ENCODE results near the gene C10orf71.

C10orf71 gene

DNA sequence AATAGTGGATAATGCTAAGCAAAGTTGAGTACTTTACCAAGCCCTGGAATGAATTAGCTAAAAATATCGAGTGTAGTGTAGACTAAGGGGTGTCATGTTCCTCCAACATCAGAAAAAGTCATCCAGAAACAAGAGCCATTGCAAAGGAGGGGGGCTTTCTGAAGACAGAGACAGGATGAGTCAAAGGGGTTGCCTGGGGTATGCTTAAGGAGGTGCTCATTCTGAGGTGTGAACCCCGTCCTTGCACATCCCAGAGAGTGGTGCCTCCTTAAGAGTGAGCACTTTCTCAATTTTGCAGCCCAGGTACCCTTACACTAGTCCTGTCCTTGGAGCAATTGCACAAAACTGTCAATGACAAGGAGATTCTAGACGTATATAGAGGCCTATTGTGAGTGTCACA is 43.1 kb upstream of the C10orf71 start:
- Histone ChIP-seq H2AFZ (ENCODE audit: low read length) (no peak overlapping the region), H3K9me3 (ENCODE audit: low read length) (no peaks in the 10 kb centered on the region), H3K4me1 (ENCODE audit: insufficient read depth, low read length, severe bottlenecking) (no peaks in the 10 kb centered on the region), H3K4me3 (ENCODE audit: low read depth, low read length, poor library complexity, severe bottlenecking) (no peak overlapping the region), H4K20me1 (ENCODE audit: insufficient read depth, low read length) (no peaks in the 10 kb centered on the region), H3K36me3 (ENCODE audit: insufficient read depth, low read length) (no peaks in the 10 kb centered on the region), H3F3A (ENCODE audit: insufficient read depth, low read length) (no peaks in the 10 kb centered on the region), H3K9ac (ENCODE audit: low read length) (no peak overlapping the region), H3K27ac (ENCODE audit: low read depth, low read length, poor library complexity, severe bottlenecking) (no peak overlapping the region), H3K79me2 (ENCODE audit: insufficient read depth, low read length) (no peaks in the 10 kb centered on the region), H3K4me2 (ENCODE audit: low read length) (no peak overlapping the region), H3K9me2 (ENCODE audit: low read depth, low read length) (no peaks in the 10 kb centered on the region), H3K27me3 (ENCODE audit: insufficient read depth, low read length) (no peaks in the 10 kb centered on the region)
- TF ChIP-seq EZH2 (IDR thresholded peaks at IDR 0.05; ENCODE audit: borderline replicate concordance, low read length) = no peak
- TF ChIP-seq, protein P1, sequence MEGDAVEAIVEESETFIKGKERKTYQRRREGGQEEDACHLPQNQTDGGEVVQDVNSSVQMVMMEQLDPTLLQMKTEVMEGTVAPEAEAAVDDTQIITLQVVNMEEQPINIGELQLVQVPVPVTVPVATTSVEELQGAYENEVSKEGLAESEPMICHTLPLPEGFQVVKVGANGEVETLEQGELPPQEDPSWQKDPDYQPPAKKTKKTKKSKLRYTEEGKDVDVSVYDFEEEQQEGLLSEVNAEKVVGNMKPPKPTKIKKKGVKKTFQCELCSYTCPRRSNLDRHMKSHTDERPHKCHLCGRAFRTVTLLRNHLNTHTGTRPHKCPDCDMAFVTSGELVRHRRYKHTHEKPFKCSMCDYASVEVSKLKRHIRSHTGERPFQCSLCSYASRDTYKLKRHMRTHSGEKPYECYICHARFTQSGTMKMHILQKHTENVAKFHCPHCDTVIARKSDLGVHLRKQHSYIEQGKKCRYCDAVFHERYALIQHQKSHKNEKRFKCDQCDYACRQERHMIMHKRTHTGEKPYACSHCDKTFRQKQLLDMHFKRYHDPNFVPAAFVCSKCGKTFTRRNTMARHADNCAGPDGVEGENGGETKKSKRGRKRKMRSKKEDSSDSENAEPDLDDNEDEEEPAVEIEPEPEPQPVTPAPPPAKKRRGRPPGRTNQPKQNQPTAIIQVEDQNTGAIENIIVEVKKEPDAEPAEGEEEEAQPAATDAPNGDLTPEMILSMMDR (IDR thresholded peaks at IDR 0.05; ENCODE audit: low read length) = no peak

- H3K27ac ChIP-seq (ENCODE audit: low read depth, low read length, poor library complexity, severe bottlenecking) = no peak overlapping the region
- no peaks in the 10 kb centered on the region for H3K36me3 ChIP-seq (ENCODE audit: insufficient read depth, low read length)
- no peaks in the 10 kb centered on the region for H3K27me3 ChIP-seq (ENCODE audit: insufficient read depth, low read length)
- no peaks in the 10 kb centered on the region for H4K20me1 ChIP-seq (ENCODE audit: insufficient read depth, low read length)
- no peaks in the 10 kb centered on the region for H3K9me3 ChIP-seq (ENCODE audit: low read length)
- no peaks in the 10 kb centered on the region for H3K9me2 ChIP-seq (ENCODE audit: low read depth, low read length)
- H3K4me2 ChIP-seq (ENCODE audit: low read length) = no peak overlapping the region
- H3F3A ChIP-seq (ENCODE audit: insufficient read depth, low read length) = no peaks in the 10 kb centered on the region
- H3K9ac ChIP-seq (ENCODE audit: low read length) = no peak overlapping the region
- TF ChIP-seq EZH2 (IDR thresholded peaks at IDR 0.05; ENCODE audit: borderline replicate concordance, low read length) = no peak
- TF ChIP-seq, protein P1 (IDR thresholded peaks at IDR 0.05; ENCODE audit: low read length) = no peak
- H3K4me3 ChIP-seq (ENCODE audit: low read depth, low read length, poor library complexity, severe bottlenecking) = no peak overlapping the region
- no peaks in the 10 kb centered on the region for H3K79me2 ChIP-seq (ENCODE audit: insufficient read depth, low read length)
- H3K4me1 ChIP-seq (ENCODE audit: insufficient read depth, low read length, severe bottlenecking) = no peaks in the 10 kb centered on the region
- no peak overlapping the region for H2AFZ ChIP-seq (ENCODE audit: low read length)
Observed at GRCh38 chr10:49257154-49257553, 41.8 kb upstream of the C10orf71 start.

DNA sequence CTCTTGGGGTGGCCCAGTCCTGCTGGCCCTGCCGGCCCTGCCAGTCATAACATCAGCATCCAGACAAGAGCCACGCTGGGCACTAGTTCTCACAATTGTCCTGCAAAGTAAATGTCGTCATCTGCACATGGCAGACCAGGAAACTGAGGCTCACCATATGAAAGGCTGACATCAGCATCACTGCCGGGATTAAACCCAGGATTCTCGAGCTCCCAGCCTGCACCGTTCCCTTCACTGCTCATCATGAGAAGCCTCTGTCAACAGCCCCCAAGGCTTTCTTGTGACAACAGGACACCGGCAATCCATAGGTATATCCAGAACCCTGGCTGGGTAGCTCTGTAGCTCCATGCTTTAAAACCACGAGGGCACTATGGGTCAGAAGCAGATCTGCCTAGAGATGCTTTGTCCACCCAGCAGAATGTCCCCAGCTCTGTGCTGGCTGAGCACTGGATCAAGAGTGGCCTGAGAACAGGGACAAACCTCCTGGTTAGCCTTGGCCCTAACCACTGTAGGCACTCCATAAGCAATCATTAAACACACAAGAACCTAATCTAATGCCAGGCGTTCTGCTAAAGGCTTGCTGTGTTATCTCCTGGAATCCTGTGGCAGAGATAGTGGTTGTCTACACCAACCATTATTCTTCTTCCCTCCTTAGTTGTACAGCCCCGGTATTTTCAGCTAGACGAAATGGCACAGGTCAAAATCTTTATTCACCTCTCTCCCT is 41.2 kb upstream of the C10orf71 start:
- Histone ChIP-seq H3K9me3 (ENCODE audit: low read length) (no peaks in the 10 kb centered on the region), H3K4me2 (ENCODE audit: low read length) (no peak overlapping the region), H3K4me1 (ENCODE audit: insufficient read depth, low read length, severe bottlenecking) (no peaks in the 10 kb centered on the region), H3K9ac (ENCODE audit: low read length) (no peak overlapping the region), H3K36me3 (ENCODE audit: insufficient read depth, low read length) (no peaks in the 10 kb centered on the region), H3K79me2 (ENCODE audit: insufficient read depth, low read length) (no peaks in the 10 kb centered on the region), H3K27me3 (ENCODE audit: insufficient read depth, low read length) (no peaks in the 10 kb centered on the region), H3K4me3 (ENCODE audit: low read depth, low read length, poor library complexity, severe bottlenecking) (no peak overlapping the region), H3F3A (ENCODE audit: insufficient read depth, low read length) (no peaks in the 10 kb centered on the region), H2AFZ (ENCODE audit: low read length) (no peak overlapping the region), H3K27ac (ENCODE audit: low read depth, low read length, poor library complexity, severe bottlenecking) (no peak overlapping the region), H4K20me1 (ENCODE audit: insufficient read depth, low read length) (no peaks in the 10 kb centered on the region), H3K9me2 (ENCODE audit: low read depth, low read length) (no peaks in the 10 kb centered on the region)
- no peak for TF ChIP-seq EZH2 (IDR thresholded peaks at IDR 0.05; ENCODE audit: borderline replicate concordance, low read length)
- TF ChIP-seq, protein P1 (IDR thresholded peaks at IDR 0.05; ENCODE audit: low read length) = no peak

All from OCI-LY1 (cell line).